Endothelial cell (in vitro differentiated cells): ENCODE data around the gene TPTE. TPM values are rescaled to one million over a fixed set of nuclear protein-coding genes. Genes with fewer than 3 reads are reported as not detected.
A peak's percentile ranks its signal among the peaks of the same experiment; 100 is the strongest.
"Not testable (repeated sequence)": the region's sequence is repeated elsewhere in the genome, so short reads cannot be mapped to it uniquely, and the experiment has no call there.

ENCODE experiments used
- DNase-seq: peaks from one replicate; pipeline ENCODE4 v3.0.0; 2021; ENCODE audit warnings: low spot score
- H3K27ac Mint-ChIP-seq: one replicate; pipeline ENCODE4 v1.8.0; 2021; ENCODE audit warnings: mixed read lengths, inconsistent platforms; ENCODE audit not compliant: unreplicated experiment
- H3K27me3 Mint-ChIP-seq: one replicate; pipeline ENCODE4 v1.8.0; 2021; ENCODE audit warnings: mild to moderate bottlenecking, moderate library complexity, mixed read lengths, inconsistent platforms; ENCODE audit not compliant: unreplicated experiment
- H3K36me3 Mint-ChIP-seq: one replicate; pipeline ENCODE4 v1.8.0; 2021; ENCODE audit warnings: mild to moderate bottlenecking, low read depth, mixed read lengths, inconsistent platforms; ENCODE audit not compliant: unreplicated experiment
- H3K4me1 Mint-ChIP-seq: one replicate; pipeline ENCODE4 v1.8.0; 2021; ENCODE audit warnings: mild to moderate bottlenecking, mixed read lengths, inconsistent platforms; ENCODE audit not compliant: unreplicated experiment
- H3K4me3 Mint-ChIP-seq: one replicate; pipeline ENCODE4 v1.8.0; 2021; ENCODE audit warnings: mild to moderate bottlenecking, mixed read lengths, inconsistent platforms; ENCODE audit not compliant: unreplicated experiment
- H3K9me3 Mint-ChIP-seq: one replicate; pipeline ENCODE4 v1.8.0; 2021; ENCODE audit warnings: mixed read lengths, inconsistent platforms; ENCODE audit not compliant: unreplicated experiment
- long read RNA-seq: library from polyadenylated mRNA; unstranded; transcript quantifications from one replicate; pipeline ENCODE4 v2.0.0, GENCODE V29; 2020; ENCODE audit not compliant: unreplicated experiment
- total RNA-seq: library from RNA; stranded (reverse); fragmentation: NEBNext Ultra II Directional; extraction: Animal tissue kit (Norgen Biotek cat#: 25700); gene quantifications from one replicate; pipeline ENCODE4 v1.2.1, GENCODE V29; 2021; ENCODE audit not compliant: unreplicated experiment
- TF ChIP-seq, protein P1 (sequence below): fragments of 200-600 bp; sonication (generic); IDR thresholded peaks from one replicate; pipeline ENCODE4 v1.5.0; 2021; ENCODE audit warnings: antibody characterized with exemption; ENCODE audit not compliant: unreplicated experiment

The TPTE gene
- not detected for total RNA-seq
- long read RNA-seq = 0 reads

DNA sequence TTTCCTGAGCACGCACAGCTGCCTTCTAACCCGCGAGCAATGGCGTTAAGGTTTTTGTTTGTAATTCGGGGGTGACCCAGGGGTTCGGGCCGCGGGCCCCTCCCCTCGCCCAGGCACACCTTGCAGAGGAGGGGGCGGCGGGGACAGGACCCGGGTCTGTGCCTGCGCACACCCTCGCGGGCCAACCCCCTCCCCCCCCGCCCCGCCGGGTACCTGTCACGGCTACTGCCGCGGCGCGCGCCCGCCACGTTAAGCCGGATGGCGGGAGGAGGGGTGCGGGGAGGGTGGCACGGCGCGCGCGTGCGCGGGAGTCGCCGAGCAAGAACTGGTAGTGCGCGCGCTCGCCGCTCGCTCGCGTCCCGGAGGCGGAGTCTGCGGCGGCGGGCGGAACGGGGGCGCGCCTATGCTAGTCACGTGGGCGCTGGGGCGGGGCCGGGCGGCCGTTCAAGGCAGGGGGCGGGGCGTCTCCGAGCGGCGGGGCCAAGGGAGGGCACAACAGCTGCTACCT lies at the start of gene TPTE:
Gene TPTE, plus strand, starts transcription at position 493 of the 508 bp plus-strand sequence. CDS start 17,141 bp downstream, outside the sequence.
- H3K36me3 Mint-ChIP-seq = peaks cover 23% of the 10 kb centered on the region
- no peak for DNase-seq
- TF ChIP-seq, protein P1, sequence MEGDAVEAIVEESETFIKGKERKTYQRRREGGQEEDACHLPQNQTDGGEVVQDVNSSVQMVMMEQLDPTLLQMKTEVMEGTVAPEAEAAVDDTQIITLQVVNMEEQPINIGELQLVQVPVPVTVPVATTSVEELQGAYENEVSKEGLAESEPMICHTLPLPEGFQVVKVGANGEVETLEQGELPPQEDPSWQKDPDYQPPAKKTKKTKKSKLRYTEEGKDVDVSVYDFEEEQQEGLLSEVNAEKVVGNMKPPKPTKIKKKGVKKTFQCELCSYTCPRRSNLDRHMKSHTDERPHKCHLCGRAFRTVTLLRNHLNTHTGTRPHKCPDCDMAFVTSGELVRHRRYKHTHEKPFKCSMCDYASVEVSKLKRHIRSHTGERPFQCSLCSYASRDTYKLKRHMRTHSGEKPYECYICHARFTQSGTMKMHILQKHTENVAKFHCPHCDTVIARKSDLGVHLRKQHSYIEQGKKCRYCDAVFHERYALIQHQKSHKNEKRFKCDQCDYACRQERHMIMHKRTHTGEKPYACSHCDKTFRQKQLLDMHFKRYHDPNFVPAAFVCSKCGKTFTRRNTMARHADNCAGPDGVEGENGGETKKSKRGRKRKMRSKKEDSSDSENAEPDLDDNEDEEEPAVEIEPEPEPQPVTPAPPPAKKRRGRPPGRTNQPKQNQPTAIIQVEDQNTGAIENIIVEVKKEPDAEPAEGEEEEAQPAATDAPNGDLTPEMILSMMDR = no peak
- H3K4me1 Mint-ChIP-seq = no peaks in the 10 kb centered on the region
- peaks cover 18% of the 10 kb centered on the region for H3K27me3 Mint-ChIP-seq
- H3K9me3 Mint-ChIP-seq = peaks cover 51% of the 10 kb centered on the region
- peak within 1 kb of the TSS; percentile 59 for H3K4me3 Mint-ChIP-seq
- H3K27ac Mint-ChIP-seq = no peak within 1 kb of the TSS

DNA sequence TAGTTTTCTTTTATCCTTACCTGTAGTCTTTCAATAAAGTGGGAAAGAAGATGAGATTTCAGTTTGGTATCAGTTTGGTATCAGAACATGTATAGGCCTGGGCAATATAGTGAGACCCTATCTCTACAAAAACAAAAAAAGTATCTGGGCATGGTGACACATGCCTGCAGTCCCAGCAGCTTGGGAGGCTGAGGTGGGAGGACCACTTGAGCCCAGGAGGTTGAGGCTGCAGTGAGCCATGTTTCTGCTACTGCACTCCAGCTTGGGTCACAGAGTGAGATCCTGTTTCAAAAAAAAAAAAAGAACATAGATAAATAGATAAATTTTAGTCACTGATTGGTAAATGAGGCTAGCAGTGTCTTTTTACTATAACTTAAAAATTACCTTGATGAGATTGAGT lies 49.4 kb upstream of the TPTE start:
- not testable (repeated sequence) for H3K36me3 Mint-ChIP-seq, H3K27ac Mint-ChIP-seq, H3K4me1 Mint-ChIP-seq, H3K4me3 Mint-ChIP-seq, H3K27me3 Mint-ChIP-seq, DNase-seq, H3K9me3 Mint-ChIP-seq

DNA sequence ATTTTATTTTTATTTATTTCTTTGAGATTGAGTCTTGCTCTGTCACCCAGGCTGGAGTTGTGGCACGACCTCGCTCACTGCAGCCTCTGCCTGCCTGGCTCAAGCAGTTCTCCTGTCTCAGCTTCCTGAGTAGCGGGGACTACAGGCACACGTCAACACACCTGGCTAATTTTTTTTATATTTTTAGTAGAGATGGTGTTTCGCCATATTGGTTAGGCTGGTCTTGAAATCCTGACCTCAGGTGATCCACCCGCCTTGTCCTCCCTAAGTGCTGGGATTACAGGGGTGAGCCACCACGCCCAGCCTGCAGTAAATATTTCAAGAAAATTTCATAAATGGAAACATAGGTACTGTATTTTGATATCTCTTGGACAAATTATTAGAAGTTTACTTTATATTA lies 43.6 kb upstream of the TPTE start:
- H3K4me1 Mint-ChIP-seq, H3K9me3 Mint-ChIP-seq, H3K36me3 Mint-ChIP-seq, H3K27me3 Mint-ChIP-seq, H3K27ac Mint-ChIP-seq, H3K4me3 Mint-ChIP-seq, DNase-seq: not testable (repeated sequence)

DNA sequence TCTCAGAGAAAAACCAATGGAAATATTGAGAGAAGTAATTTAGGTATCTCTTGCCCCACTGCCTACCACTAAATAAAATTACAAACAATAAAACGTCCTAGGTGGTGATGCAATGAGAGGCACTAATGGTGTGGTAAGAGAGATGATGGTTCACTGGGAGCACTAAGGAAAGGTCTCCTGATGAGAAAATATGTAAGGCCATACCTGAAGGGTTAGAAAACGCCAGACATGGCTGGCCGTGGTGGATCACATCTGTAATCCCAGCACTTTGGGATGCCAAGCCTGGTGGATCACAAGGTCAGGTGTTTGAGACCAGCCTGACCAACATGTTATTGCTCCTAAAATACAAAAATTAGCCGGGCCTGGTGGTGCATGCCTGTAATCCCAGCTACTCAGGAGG lies 41.5 kb upstream of the TPTE start:
- not testable (repeated sequence) for H3K27me3 Mint-ChIP-seq, DNase-seq, H3K4me1 Mint-ChIP-seq, H3K36me3 Mint-ChIP-seq, H3K27ac Mint-ChIP-seq, H3K4me3 Mint-ChIP-seq
- peaks cover 14% of the 10 kb centered on the region for H3K9me3 Mint-ChIP-seq

DNA sequence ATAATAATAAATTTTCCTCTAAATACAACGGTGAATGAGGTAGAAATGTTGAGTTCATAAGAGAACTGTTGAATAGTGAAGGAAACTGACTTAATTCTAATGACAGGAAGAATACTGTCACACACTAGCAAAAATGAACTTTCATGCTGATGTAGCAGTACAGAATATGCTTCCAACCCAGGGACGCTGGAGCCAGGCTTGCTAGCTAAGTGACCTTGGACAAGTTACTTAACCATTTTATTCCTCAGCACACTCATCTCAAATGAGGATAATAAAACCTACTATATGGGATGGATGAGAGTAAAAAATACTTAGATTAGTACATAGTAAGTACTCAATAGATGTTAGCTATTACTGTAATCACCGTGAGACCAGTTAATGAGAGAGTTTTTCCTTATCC lies 36.5 kb upstream of the TPTE start:
- H3K27me3 Mint-ChIP-seq, DNase-seq, H3K9me3 Mint-ChIP-seq, H3K36me3 Mint-ChIP-seq, H3K4me1 Mint-ChIP-seq, H3K27ac Mint-ChIP-seq, H3K4me3 Mint-ChIP-seq: not testable (repeated sequence)

DNA sequence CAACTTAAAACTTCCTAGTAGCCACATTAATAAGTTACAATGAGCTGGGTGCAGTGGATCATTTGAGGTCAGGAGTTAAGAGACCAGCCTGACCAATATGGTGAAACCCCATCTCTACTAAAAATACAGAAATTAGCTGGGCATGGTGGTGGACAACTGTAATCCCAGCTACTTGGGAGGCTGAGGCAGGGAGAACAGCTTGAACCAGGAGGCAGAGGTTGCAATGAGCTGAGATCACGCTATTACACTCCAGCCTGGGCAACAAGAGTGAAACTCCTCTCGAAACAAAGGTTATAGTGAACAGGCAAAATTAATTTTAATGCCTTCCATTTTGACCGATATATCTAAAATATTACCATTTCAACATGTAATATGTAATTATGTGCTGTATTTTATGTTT lies 30.9 kb upstream of the TPTE start:
- H3K27ac Mint-ChIP-seq, H3K36me3 Mint-ChIP-seq, DNase-seq, H3K4me3 Mint-ChIP-seq, H3K9me3 Mint-ChIP-seq, H3K4me1 Mint-ChIP-seq, H3K27me3 Mint-ChIP-seq: not testable (repeated sequence)

DNA sequence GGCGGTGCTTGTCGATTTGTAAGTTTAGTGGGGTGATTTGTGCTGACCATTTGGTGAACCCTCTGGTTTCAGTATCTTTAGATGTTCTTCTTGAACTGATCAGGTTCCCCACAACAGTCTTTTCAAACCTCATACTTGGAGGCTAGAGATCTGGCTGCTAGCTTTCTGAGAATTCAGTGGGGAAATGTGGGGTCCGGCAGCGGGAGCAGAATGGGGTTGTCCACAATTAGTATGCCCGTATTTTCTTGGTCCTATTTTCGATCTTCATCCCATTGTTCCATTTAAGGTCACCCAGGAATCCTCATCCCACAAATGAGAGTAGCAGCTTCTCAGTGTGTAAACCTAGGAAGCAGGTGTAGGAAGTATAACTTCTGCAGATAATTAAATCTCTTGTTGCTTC lies 10.3 kb upstream of the TPTE start:
- TF ChIP-seq, protein P1 = no peak
- Mint-ChIP-seq H3K4me1 (no peaks in the 10 kb centered on the region), H3K4me3 (no peak overlapping the region), H3K36me3 (peaks cover 9% of the 10 kb centered on the region), H3K27me3 (no peaks in the 10 kb centered on the region), H3K9me3 (peaks cover 20% of the 10 kb centered on the region), H3K27ac (no peak overlapping the region)
- DNase-seq = no peak

DNA sequence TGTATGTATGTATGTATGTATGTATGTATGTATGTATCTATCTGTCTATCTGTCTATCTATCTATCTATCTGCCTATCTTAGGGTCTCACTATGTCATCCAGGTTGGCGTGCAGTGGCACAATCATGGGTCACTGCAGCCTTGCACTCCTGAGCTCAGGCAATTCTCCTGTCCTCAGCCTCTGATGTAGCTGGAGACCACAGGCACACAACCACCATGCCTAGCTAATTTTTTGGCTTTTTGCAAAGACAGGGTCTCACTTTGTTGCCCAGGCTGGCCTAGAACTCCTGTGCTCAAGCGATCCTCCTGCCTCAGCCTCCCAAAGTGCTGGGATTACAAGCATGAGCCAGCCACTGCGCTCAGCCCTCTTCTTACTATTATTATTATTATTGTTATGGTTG lies 4.5 kb upstream of the TPTE start:
- Mint-ChIP-seq H3K9me3 (peaks cover 41% of the 10 kb centered on the region), H3K27me3 (peaks cover 10% of the 10 kb centered on the region), H3K36me3 (peaks cover 12% of the 10 kb centered on the region)
- not testable (repeated sequence) for DNase-seq, H3K4me1 Mint-ChIP-seq, H3K4me3 Mint-ChIP-seq, H3K27ac Mint-ChIP-seq

DNA sequence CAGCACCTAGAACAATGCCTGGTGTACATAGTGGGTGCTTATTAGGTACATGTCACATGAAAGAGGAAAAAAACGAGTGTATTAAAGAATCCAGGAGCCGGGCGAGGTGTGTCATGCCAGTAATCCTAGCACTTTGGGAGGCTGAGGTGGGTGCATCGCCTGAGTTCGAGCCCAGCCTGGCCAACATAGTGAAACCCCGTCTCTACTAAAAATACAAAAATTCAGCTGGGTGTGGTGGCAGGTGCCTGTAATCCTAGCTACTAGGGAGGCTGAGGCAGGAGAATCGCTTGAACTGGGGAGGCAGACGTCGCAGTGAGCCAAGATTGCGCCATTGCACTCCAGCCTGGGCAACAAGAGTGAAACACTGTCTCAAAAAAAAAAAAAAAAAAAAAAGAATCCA lies 3.5 kb upstream of the TPTE start:
- H3K36me3 Mint-ChIP-seq = peaks cover 17% of the 10 kb centered on the region
- not testable (repeated sequence) for DNase-seq, H3K4me1 Mint-ChIP-seq, H3K27ac Mint-ChIP-seq
- H3K27me3 Mint-ChIP-seq = peaks cover 14% of the 10 kb centered on the region
- peaks cover 48% of the 10 kb centered on the region for H3K9me3 Mint-ChIP-seq
- peak overlapping the region; percentile 53 for H3K4me3 Mint-ChIP-seq

DNA sequence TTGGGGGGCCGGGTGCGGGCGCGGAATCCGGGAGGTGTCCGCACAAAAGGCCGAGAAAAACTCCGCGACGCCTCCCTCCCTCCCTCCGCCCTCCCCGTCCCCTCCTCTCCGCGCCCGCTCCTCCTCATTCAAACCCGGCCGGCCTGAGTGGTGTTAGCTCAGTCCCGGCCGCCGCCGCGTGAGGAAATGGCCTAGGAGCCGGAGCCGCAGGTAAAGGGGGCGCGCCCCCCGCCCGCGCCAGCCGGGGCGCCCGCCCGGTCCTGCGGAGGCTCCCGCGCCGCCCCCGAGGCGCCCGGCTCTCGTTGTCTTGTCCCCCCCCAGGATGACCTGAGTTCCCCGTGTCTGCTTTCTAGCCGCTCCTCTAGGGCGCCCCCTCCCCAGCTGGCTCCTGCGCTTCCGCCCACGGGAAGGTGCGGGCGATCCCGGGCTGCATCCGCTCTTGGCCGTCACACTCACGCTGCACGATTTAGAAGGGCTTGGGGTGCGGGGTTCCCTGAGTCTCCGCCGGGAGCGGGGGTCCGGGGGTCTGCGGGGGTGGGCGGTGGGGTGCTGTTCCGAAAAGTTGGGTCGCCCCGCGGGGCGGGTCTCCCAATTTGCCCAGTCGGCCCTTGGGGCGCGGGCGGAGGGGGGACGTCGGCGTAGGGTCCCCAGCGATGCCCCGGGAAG lies 585 bp downstream of the TPTE start:
- H3K36me3 Mint-ChIP-seq = peaks cover 23% of the 10 kb centered on the region
- H3K9me3 Mint-ChIP-seq = peaks cover 47% of the 10 kb centered on the region
- not testable (repeated sequence) for H3K27ac Mint-ChIP-seq, H3K4me1 Mint-ChIP-seq, DNase-seq
- peak overlapping the region; percentile 59 for H3K4me3 Mint-ChIP-seq
- H3K27me3 Mint-ChIP-seq = peaks cover 18% of the 10 kb centered on the region
